IMR-90 (cell line): ENCODE measurements around the gene ATRNL1.

Source experiments
- MAZ ChIP-seq: IDR thresholded peaks from 2 replicates; pipeline ENCODE4 v1.6.1; 2012; ENCODE audit warnings: low read depth, mild to moderate bottlenecking, low read length, improper control_type of control experiment, moderate library complexity, borderline replicate concordance
- NFE2L2 ChIP-seq: fragments of 150-350 bp; IDR thresholded peaks from 2 replicates; pipeline ENCODE4 v1.6.1; 2016; ENCODE audit warnings: low read depth, mild to moderate bottlenecking, low read length
- SMC3 ChIP-seq: fragments of 150-350 bp; IDR thresholded peaks from 2 replicates; pipeline ENCODE4 v1.6.1; 2016; ENCODE audit warnings: low read depth, mild to moderate bottlenecking, antibody characterized with exemption, low read length, moderate library complexity
- TF ChIP-seq, protein P1 (sequence below): conservative IDR thresholded peaks from 2 replicates; pipeline ENCODE4 v1.5.1; 2012; ENCODE audit warnings: mild to moderate bottlenecking, low read depth, low read length, improper control_type of control experiment

DNA sequence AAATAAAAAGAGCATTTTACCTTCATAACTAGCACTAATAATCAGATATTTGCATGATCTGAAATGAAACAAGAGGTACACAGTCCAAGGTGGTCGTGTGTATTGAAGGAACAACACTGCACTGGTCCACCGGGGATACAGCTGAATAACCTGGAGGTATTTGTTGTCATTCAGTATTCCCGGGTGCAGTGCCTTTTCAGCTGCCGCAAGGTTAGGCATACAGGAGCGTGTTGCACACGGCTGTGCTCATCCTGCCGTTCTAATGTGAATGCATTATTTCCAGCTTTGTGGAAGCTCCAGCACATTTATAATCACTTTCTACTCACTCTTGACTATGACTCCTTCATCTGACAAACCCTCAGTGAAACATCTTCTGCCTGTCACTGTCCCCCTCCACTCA lies 802.0 kb downstream of the ATRNL1 start:
- TF ChIP-seq SMC3 (no peak), MAZ (no peak), NFE2L2 (no peak)
- TF ChIP-seq, protein P1, sequence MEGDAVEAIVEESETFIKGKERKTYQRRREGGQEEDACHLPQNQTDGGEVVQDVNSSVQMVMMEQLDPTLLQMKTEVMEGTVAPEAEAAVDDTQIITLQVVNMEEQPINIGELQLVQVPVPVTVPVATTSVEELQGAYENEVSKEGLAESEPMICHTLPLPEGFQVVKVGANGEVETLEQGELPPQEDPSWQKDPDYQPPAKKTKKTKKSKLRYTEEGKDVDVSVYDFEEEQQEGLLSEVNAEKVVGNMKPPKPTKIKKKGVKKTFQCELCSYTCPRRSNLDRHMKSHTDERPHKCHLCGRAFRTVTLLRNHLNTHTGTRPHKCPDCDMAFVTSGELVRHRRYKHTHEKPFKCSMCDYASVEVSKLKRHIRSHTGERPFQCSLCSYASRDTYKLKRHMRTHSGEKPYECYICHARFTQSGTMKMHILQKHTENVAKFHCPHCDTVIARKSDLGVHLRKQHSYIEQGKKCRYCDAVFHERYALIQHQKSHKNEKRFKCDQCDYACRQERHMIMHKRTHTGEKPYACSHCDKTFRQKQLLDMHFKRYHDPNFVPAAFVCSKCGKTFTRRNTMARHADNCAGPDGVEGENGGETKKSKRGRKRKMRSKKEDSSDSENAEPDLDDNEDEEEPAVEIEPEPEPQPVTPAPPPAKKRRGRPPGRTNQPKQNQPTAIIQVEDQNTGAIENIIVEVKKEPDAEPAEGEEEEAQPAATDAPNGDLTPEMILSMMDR: no peak
